D341Med (cell line): ENCODE results near the gene MGLL.
A peak's percentile ranks its signal among the peaks of the same experiment; 100 is the strongest.
"Not testable (repeated sequence)": the region's sequence is repeated elsewhere in the genome, so short reads cannot be mapped to it uniquely, and the experiment has no call there.

Experiments used
- DNase-seq: peaks from one replicate; pipeline ENCODE4 v3.0.0; 2012; ENCODE audit warnings: low spot score

MGLL gene

DNA sequence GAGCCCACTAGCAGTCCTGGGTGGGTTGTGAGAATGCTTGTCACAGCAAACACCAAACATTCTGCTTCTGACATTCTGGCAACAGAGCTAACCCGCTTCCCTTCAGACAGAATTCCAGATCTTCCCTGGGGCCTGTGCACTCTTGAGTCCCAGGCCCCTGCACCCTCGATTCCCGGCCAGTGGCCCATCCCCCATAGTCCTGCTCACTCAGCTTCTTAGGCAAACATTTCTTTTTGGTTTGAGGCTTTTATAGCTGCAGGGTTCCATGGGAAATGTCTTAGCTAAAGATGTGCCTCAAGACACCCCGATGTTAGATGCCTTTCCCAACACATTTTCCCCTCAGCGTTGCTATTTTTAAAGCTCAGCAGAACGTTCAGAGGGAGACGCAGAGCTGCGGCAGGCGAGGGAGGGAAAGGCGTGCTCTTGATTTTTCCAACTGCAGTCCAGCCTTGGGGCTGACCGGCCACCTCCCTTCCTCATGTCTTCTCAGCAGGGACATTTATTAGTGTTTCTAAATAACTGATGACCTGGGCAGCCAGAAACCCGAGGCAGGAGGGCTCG is 114.4 kb downstream of the MGLL start:
- no peak for DNase-seq

- DNase-seq: no peak
Measured at GRCh38 chr3:127706785-127707351, 115.4 kb downstream of the MGLL start.

GRCh38 chr3:127706312-127706711 is 116.0 kb downstream of the MGLL start:
- DNase-seq: no peak

- DNase-seq: not testable (repeated sequence)
Measured at GRCh38 chr3:127704840-127705239, 117.5 kb downstream of the MGLL start.

DNA sequence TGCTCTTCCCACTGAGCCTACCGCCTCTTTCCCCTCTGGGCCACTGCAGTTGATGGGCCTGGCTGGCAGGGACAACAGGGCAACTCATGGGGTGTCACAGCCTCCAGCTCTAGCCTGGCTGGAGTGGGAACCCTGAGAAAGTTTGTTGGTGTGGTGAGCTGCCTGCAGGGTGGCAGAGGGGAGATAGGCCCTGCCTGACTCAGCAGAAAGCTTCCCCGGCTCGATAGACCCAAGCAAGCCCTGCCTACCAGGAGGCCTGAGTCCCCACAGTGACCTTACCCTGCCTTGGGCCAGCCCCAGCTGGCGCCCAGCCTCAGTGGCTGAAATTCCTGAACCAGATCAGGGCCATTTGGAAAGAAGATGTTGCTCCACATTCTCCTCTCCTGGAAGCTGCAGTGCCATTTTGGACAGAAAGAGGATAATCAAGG is 120.2 kb downstream of the MGLL start:
- no peak for DNase-seq

DNA sequence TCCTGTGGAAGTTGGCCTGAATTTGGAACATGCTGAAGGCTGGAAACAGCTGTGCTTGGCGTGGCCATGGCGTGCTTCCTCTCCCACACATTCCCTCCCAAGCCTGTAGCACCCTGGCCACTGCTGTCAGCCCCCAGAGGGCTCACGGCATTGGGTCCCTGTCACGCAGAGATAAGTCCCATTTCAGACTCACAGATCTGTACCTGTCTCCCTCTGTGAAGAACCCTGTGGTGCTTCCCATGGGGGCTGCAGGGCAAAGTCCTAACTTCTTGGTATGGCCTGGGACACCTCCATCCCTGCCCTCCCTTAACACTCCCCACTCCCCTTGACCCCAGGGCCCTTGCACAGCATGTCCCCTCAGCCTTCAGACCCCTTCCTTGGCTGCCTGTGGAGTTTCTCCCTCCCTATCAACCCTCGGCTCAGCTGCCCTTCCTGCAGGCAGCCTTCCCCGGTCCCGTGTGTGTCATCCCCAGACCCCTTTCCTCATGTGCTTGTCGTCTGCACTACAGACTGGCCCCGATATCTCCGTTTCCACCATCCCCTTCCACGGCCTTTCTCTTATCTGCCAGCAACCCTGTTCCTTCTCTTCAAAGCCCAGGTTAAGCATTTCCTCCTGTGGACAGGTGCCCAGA is 120.9 kb downstream of the MGLL start:
- DNase-seq: no peak

- no peak for DNase-seq
Measured at GRCh38 chr3:127700406-127700805, 121.9 kb downstream of the MGLL start.

GRCh38 chr3:127699416-127700300 is 122.7 kb downstream of the MGLL start:
- DNase-seq: no peak

DNA sequence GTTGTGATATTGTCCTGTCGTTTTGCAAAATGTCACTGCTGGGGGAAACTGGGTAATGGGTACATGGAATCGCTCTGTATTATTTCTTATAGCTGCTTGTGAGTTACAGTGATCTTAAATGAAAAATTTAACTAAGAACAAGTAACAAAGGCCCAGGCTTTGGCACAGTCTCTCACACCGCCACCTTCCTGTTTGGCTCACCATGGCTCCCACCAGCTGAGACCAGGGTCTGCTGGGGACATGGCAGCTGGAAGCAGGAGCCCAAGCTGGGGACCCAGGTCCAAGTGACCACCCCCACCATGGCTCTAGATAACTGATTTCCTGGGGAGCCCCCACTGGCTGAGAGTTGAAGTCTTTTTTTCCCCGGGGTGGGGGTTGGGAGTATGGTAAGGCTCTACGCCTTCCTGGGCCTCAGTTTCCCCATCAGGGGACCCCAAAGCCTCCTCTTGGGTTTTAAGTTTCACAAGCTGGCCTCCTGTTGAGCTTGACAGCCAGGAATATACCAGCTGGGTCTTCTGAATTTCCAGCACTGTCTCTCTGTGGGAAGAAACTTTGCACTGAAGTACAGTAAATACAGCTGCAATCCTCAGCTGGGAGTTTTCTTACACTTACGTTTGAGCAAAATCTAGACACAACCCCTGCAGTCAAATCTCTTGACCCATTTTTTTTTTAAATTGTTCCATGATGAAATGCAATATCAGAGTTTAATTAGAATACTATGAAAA is 123.5 kb downstream of the MGLL start:
- no peak for DNase-seq

- no peak for DNase-seq
Measured at GRCh38 chr3:127698286-127698685, 124.0 kb downstream of the MGLL start.

DNA sequence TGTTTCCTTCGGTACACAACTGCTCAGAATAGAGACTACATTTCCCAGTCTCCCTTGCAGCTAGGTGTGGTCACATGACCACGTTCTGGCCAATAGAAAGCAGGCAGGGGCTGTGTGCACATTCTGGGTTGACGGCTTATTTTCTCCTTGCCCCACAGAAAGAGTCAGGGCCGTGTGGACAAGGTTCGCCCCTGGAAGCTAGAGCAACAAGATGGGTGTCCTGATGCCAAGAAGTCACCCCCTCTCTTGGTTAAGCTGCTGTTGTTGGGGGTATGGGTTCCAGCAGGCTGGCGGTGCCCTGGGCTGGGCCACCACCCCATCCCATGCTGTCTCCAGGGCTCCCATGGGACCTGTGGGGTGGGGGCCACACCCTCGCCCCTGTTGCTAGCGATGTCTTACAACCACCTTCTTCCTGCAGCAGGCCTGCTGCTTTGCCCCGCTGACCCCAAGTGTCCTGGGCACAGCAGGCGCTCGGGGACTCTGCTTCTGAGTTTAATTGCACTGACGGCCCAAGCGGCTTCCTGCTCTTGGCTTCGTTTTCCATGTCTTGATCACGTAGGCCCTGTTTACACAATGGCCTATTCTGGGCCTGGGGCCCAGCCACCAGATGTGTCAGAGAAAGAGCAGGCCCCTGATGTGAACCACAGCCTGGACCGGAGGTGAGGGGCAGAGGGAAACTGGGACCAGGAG is 124.6 kb downstream of the MGLL start:
- DNase-seq: peak; percentile 85

DNA sequence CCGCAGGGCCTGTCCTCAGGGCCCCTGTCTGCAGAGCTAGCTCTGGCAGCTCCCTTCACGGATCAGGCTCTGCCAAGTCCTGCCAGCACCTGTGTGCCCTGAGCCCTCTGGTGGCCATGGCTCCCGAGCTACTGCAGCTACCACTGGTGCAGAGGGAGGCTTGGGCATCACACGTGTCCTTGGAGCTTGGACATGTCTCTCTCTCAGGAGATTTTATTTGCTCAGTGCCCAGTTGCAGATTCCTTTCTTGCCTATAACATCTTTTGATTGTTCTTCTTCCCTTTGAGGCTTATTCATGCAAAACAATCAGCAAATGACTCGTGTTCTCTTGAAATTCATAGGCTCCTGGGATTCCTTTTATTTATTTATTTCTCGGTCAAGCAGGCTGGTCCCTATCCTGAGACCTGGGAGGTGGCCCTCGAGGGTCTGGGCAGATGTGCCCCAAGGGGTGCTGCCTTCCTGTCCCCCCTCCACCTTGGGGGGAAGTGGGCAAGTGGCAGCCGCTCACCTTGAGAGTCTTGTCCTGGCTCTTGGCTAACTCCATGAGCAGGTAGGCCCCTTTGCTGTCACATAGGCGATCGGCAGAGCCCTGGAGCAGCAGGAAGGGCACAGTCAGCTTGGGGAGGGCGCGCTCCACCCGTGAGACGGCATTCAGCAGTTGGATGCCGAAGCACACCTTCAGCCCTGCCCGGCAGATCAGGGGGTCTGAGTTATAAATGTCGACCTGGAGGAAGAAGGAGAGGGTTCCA is 127.7 kb downstream of the MGLL start:
- peak; percentile 76 for DNase-seq

DNA sequence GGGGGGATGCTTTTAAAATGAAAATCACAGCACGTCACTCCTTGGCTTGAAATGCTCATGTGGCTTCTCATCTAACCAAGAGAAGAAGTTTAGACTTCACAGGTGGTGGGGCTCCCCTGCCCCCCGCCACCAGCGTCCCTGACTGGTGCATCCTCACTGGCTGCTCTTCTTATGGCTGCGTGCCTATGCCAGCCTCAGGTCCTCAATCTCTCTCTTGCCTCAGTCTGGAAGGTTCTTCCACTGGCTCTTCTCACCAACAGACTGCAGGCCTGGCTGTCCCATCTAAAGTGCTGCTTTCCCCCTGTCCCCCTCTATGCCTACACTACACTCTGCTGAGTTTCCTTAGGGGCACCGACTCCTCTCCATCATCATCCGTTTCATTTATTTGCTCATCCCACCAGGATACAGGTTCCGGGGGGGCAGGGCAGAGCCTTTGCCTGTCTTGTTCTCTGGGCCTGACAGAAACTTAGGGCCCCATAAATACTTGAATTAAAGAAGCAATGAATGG is 128.9 kb downstream of the MGLL start:
- no peak for DNase-seq

DNA sequence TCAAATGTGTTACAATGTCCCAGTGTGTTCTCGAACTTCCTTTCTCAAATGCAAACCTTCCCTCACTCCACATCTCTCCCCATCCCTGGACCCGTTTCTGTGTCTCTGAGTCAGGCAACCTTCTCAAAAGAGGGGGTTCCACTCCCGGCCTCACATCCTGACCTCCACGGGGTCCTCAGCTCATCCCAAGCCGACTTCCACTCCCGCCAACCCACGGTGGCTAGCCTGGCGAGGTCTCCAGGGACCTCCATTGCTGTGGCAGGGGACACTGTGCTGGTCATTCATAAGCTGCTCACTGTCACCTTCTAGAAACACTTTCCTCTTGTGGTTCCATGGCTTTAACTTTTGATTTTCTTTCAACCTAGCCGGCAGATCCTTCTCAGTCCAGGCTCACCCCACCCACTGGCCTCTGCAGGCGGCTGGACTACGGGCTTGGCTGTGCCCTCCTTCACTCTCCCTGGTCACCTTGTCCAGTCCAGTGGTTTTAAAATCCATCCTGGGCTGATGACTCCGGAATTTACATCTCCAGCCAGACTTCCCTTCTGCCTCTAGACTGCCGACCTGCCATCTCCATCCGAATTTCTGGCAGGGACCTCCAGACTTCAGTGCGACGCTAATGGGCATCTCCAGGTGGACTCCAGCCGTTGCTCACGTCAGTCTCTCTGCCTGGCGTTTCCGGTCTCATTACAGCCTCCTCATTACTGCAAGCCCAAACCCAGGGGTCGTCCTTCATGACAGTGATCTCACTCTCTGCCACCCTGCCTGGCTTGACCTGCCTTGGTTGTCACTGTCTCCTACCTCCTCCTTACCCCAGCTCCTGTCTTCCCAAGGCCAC is 129.6 kb downstream of the MGLL start:
- no peak for DNase-seq

DNA sequence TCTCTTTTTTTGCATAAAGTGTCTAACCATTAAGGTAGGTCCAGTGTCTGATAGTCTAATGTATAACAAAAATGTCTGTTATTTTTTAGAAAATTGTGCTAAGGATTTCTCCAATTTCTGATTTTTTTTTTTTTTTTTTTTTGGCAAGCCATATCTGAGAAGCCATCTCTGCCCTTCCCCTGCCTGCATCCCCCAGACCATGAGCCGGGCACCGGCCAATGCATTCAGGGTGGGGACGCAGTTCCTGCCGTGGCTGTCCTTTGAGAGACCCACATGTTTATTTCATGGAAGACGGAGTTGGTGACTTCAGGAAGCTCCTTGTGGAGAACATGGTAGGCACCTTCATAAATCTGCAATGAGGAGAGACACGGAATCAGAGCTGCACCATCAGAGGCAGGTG is 130.3 kb downstream of the MGLL start:
- DNase-seq: no peak

DNA sequence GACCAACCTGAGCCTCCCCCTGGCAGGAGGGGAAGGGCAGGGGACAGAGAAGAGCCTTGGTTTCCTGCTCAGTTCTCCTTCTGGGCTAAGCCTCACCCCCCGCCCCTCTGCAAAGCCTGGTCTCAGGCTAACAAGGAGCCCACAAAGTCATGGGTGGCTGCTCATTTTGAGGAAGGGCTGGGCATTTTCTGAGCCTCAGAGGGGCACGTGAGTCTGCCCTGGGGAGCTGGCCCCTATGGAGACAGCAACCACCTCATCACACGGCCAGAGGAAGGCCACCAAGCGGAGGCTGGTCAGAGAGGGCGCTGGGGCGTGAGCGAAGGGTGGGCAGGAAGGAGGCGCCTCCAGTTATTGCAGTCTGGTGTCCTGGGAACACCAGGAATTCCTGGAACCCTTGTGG is 130.8 kb downstream of the MGLL start:
- DNase-seq: no peak

DNA sequence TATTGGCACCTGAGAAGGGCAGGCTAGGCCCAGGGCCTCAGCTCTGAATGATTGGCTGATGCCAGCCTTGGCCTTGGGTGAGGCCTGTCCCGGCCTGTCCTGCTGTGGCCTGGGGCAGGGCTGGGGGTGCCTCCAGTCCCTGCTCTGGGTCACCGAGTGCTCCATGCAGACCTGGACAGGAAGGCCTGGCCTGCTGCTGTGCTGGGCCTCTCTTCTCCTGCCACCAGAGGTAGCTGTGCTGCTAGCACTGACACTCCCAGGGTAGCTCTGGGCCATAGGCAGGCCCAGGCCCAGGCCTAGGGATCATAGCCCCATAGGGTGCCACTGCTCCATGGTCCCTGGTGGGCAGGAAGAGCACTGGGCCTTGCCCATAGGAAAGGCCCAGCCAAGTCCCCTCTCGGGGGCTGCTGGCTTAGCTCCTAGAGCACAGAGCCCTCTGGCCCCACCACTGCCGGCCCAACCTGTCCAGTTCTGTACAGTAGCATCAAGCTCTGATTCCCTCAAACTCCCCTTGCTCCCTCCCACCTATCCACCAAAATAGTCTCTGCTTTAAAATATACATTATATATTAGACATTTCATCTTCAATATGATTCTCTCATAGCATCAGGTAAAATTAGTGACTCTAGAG is 131.4 kb downstream of the MGLL start:
- DNase-seq: peak; percentile 72

DNA sequence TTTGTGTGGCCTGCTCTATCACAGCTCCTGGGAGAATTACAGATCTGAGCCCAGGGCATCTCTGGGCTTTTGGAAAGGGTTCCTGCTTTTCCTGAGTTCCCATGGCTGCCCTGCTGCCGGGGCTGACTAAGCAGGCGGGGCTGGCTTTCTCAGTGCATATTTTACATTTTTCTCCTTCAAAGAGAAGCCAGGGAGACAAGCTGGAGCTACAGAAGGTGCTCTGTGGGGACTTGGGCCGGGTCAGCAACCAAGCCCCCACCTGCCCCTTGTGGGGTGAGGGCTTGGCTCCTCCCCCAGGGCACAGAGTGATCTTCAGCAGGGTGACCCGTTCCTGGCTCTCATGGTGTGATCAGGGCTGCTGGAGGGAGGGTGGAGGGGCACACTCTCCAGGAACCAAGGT is 132.2 kb downstream of the MGLL start:
- DNase-seq: no peak

- no peak for DNase-seq
Measured at GRCh38 chr3:127689266-127689860, 133.0 kb downstream of the MGLL start.
